ENCODE results near the gene ACSM6. TPM values are rescaled to one million over a fixed set of nuclear protein-coding genes. Genes with fewer than 3 reads are reported as not detected.

ACSM6 gene
- not detected in 2 replicates for total RNA-seq

- H3K4me1 ChIP-seq (ENCODE audit: insufficient read depth, low read length) = no peaks in the 10 kb centered on the region
- no peak within 1 kb of the TSS for H3K4me2 ChIP-seq (ENCODE audit: insufficient read depth, low read length)
- no peak within 1 kb of the TSS for H3K4me3 ChIP-seq (ENCODE audit: insufficient read depth, low read length)
- no peak for TF ChIP-seq CTCF (IDR thresholded peaks at IDR 0.05; ENCODE audit: extremely low read depth, low read depth, low read length)
- H3K79me2 ChIP-seq (ENCODE audit: insufficient read depth, low read length) = no peaks in the 10 kb centered on the region
- no peak within 1 kb of the TSS for H2AFZ ChIP-seq (ENCODE audit: low read length)
- H4K20me1 ChIP-seq (ENCODE audit: insufficient read depth, low read length) = no peaks in the 10 kb centered on the region
- H3K36me3 ChIP-seq (ENCODE audit: insufficient read depth, low read length) = no peaks in the 10 kb centered on the region
- no peak within 1 kb of the TSS for H3K27ac ChIP-seq (ENCODE audit: low read depth, low read length)
- H3K27me3 ChIP-seq (ENCODE audit: insufficient read depth, low read length) = no peaks in the 10 kb centered on the region
- H3K9me3 ChIP-seq (ENCODE audit: low read depth, low read length) = no peaks in the 10 kb centered on the region
- no peak for DNase-seq (ENCODE audit: insufficient read length, low spot score, missing footprints)
Measured at GRCh38 chr10:95193944-95194343, at the start of gene ACSM6. TSS of gene ACSM6 (plus strand) at chr10:95194238. CDS start at chr10:95194486, 248 bp downstream.

- no peak for TF ChIP-seq CTCF (IDR thresholded peaks at IDR 0.05; ENCODE audit: extremely low read depth, low read depth, low read length)
- Histone ChIP-seq H3K79me2 (ENCODE audit: insufficient read depth, low read length) (no peaks in the 10 kb centered on the region), H3K4me2 (ENCODE audit: insufficient read depth, low read length) (no peak overlapping the region)
Measured at GRCh38 chr10:95168694-95169093, 25.3 kb upstream of the ACSM6 start.

GRCh38 chr10:95169522-95169921, 24.5 kb upstream of the ACSM6 start:
- H3K9me3 ChIP-seq (ENCODE audit: low read depth, low read length) = no peaks in the 10 kb centered on the region
- H3K4me3 ChIP-seq (ENCODE audit: insufficient read depth, low read length) = no peak overlapping the region
- H3K4me2 ChIP-seq (ENCODE audit: insufficient read depth, low read length) = no peak overlapping the region
- H3K36me3 ChIP-seq (ENCODE audit: insufficient read depth, low read length) = no peaks in the 10 kb centered on the region
- no peaks in the 10 kb centered on the region for H3K79me2 ChIP-seq (ENCODE audit: insufficient read depth, low read length)
- no peaks in the 10 kb centered on the region for H4K20me1 ChIP-seq (ENCODE audit: insufficient read depth, low read length)
- DNase-seq (ENCODE audit: insufficient read length, low spot score, missing footprints) = no peak
- H3K27ac ChIP-seq (ENCODE audit: low read depth, low read length) = no peak overlapping the region
- H3K27me3 ChIP-seq (ENCODE audit: insufficient read depth, low read length) = no peaks in the 10 kb centered on the region
- TF ChIP-seq CTCF (IDR thresholded peaks at IDR 0.05; ENCODE audit: extremely low read depth, low read depth, low read length) = no peak
- H3K4me1 ChIP-seq (ENCODE audit: insufficient read depth, low read length) = no peaks in the 10 kb centered on the region
- H2AFZ ChIP-seq (ENCODE audit: low read length) = no peak overlapping the region

More at GRCh38 chr10:95168694-95169093, 25.3 kb upstream of the ACSM6 start:
- no peaks in the 10 kb centered on the region for H3K36me3 ChIP-seq (ENCODE audit: insufficient read depth, low read length)
- no peak overlapping the region for H3K4me3 ChIP-seq (ENCODE audit: insufficient read depth, low read length)
- no peaks in the 10 kb centered on the region for H3K9me3 ChIP-seq (ENCODE audit: low read depth, low read length)
- H4K20me1 ChIP-seq (ENCODE audit: insufficient read depth, low read length) = no peaks in the 10 kb centered on the region
- no peaks in the 10 kb centered on the region for H3K27me3 ChIP-seq (ENCODE audit: insufficient read depth, low read length)
- H3K4me1 ChIP-seq (ENCODE audit: insufficient read depth, low read length) = no peaks in the 10 kb centered on the region
- no peak for DNase-seq (ENCODE audit: insufficient read length, low spot score, missing footprints)
- H3K27ac ChIP-seq (ENCODE audit: low read depth, low read length) = no peak overlapping the region
- no peak overlapping the region for H2AFZ ChIP-seq (ENCODE audit: low read length)

GRCh38 chr10:95170790-95171189, 23.2 kb upstream of the ACSM6 start:
- Histone ChIP-seq H3K4me2 (ENCODE audit: insufficient read depth, low read length) (no peak overlapping the region), H3K27me3 (ENCODE audit: insufficient read depth, low read length) (no peaks in the 10 kb centered on the region), H2AFZ (ENCODE audit: low read length) (no peak overlapping the region), H3K36me3 (ENCODE audit: insufficient read depth, low read length) (no peaks in the 10 kb centered on the region), H3K4me1 (ENCODE audit: insufficient read depth, low read length) (no peaks in the 10 kb centered on the region), H3K9me3 (ENCODE audit: low read depth, low read length) (no peaks in the 10 kb centered on the region), H4K20me1 (ENCODE audit: insufficient read depth, low read length) (no peaks in the 10 kb centered on the region), H3K79me2 (ENCODE audit: insufficient read depth, low read length) (no peaks in the 10 kb centered on the region), H3K27ac (ENCODE audit: low read depth, low read length) (no peak overlapping the region), H3K4me3 (ENCODE audit: insufficient read depth, low read length) (no peak overlapping the region)
- TF ChIP-seq CTCF (IDR thresholded peaks at IDR 0.05; ENCODE audit: extremely low read depth, low read depth, low read length) = no peak
- no peak for DNase-seq (ENCODE audit: insufficient read length, low spot score, missing footprints)

Measured in osteoblast (primary cell).